Gastroesophageal sphincter (tissue), 3 donors: Measurements from ENCODE around the gene KIF16B.

Experiments
- EP300 ChIP-seq: sonication (generic); formaldehyde crosslinking; IDR thresholded peaks from one replicate; pipeline ENCODE4 v1.6.1; 2017; ENCODE audit warnings: antibody characterized with exemption, mild to moderate bottlenecking
- POLR2A ChIP-seq, 2 donors: fragments of 450-650 bp; IDR thresholded peaks; one replicate each; pipeline ENCODE4 v1.6.1; 2017; ENCODE audit warnings: antibody characterized with exemption in 2 of 2, mild to moderate bottlenecking in 2 of 2, moderate library complexity in 1 of 2
- POLR2AphosphoS5 ChIP-seq: sonication (generic); formaldehyde crosslinking; IDR thresholded peaks from one replicate; pipeline ENCODE4 v1.6.1; 2017; ENCODE audit warnings: antibody characterized with exemption
- TF ChIP-seq, protein P1 (sequence below), 4 experiments: fragments of 200-600 bp in 2 of 4; fragments of 450-650 bp in 2 of 4; sonication (generic) in 1 of 4; IDR thresholded peaks; one replicate each; pipeline ENCODE4 v1.5.1; 2017 to 2019; ENCODE audit warnings: antibody characterized with exemption in 4 of 4, mild to moderate bottlenecking in 2 of 4, moderate library complexity in 2 of 4

- TF ChIP-seq POLR2A (IDR thresholded peaks at IDR 0.05) (no peak), POLR2AphosphoS5 (no peak), EP300 (no peak)
- TF ChIP-seq, protein P1, sequence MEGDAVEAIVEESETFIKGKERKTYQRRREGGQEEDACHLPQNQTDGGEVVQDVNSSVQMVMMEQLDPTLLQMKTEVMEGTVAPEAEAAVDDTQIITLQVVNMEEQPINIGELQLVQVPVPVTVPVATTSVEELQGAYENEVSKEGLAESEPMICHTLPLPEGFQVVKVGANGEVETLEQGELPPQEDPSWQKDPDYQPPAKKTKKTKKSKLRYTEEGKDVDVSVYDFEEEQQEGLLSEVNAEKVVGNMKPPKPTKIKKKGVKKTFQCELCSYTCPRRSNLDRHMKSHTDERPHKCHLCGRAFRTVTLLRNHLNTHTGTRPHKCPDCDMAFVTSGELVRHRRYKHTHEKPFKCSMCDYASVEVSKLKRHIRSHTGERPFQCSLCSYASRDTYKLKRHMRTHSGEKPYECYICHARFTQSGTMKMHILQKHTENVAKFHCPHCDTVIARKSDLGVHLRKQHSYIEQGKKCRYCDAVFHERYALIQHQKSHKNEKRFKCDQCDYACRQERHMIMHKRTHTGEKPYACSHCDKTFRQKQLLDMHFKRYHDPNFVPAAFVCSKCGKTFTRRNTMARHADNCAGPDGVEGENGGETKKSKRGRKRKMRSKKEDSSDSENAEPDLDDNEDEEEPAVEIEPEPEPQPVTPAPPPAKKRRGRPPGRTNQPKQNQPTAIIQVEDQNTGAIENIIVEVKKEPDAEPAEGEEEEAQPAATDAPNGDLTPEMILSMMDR (IDR thresholded peaks at IDR 0.05), result no peak
Observed at GRCh38 chr20:16346956-16347355, 226.3 kb downstream of the KIF16B start.
